IPS-18a (cell line): ENCODE results near the gene RBPJ.

Experiments
- H3K27ac ChIP-seq: one replicate; pipeline ENCODE4 v1.5.1; 2013; ENCODE audit warnings: low read length
- H3K27me3 ChIP-seq: one replicate; pipeline ENCODE4 v1.6.1; 2013; ENCODE audit warnings: mild to moderate bottlenecking, low read length; ENCODE audit not compliant: control insufficient read depth, insufficient read depth
- H3K36me3 ChIP-seq: one replicate; pipeline ENCODE4 v1.6.1; 2013; ENCODE audit warnings: low read depth, low read length; ENCODE audit not compliant: control insufficient read depth
- H3K4me1 ChIP-seq: one replicate; pipeline ENCODE4 v1.6.1; 2013; ENCODE audit warnings: low read depth, low read length; ENCODE audit not compliant: control insufficient read depth
- H3K4me3 ChIP-seq: one replicate; pipeline ENCODE4 v1.5.1; 2013; ENCODE audit warnings: low read length
- H3K9ac ChIP-seq: one replicate; pipeline ENCODE4 v1.6.1; 2013; ENCODE audit warnings: mild to moderate bottlenecking, low read length, moderate library complexity
- H3K9me3 ChIP-seq: one replicate; pipeline ENCODE4 v1.6.1; 2013; ENCODE audit warnings: low read depth, low read length; ENCODE audit not compliant: control insufficient read depth

RBPJ gene

GRCh38 chr4:26410385-26411293, 89.8 kb downstream of the RBPJ start:
- Histone ChIP-seq H3K9me3 (peaks cover 9% of the 10 kb centered on the region), H3K9ac (no peak overlapping the region), H3K27ac (no peak overlapping the region), H3K36me3 (peaks cover 26% of the 10 kb centered on the region), H3K27me3 (no peaks in the 10 kb centered on the region), H3K4me1 (peaks cover 11% of the 10 kb centered on the region), H3K4me3 (no peak overlapping the region)

- H3K4me3 ChIP-seq: no peak overlapping the region
- H3K27me3 ChIP-seq: no peaks in the 10 kb centered on the region
- H3K9ac ChIP-seq: no peak overlapping the region
- H3K36me3 ChIP-seq: peaks cover 22% of the 10 kb centered on the region
- H3K4me1 ChIP-seq: peaks cover 5% of the 10 kb centered on the region
- H3K9me3 ChIP-seq: no peaks in the 10 kb centered on the region
- no peak overlapping the region for H3K27ac ChIP-seq
Observed at GRCh38 chr4:26412381-26413372, 91.9 kb downstream of the RBPJ start.

- H3K9me3 ChIP-seq: no peaks in the 10 kb centered on the region
- H3K4me3 ChIP-seq: no peak overlapping the region
- H3K36me3 ChIP-seq: peaks cover 22% of the 10 kb centered on the region
- no peak overlapping the region for H3K27ac ChIP-seq
- H3K9ac ChIP-seq: no peak overlapping the region
- no peaks in the 10 kb centered on the region for H3K27me3 ChIP-seq
- peaks cover 5% of the 10 kb centered on the region for H3K4me1 ChIP-seq
Observed at GRCh38 chr4:26413582-26413981, 92.8 kb downstream of the RBPJ start.

- Histone ChIP-seq H3K9ac (no peak overlapping the region), H3K4me1 (peaks cover 24% of the 10 kb centered on the region), H3K9me3 (no peaks in the 10 kb centered on the region), H3K27me3 (no peaks in the 10 kb centered on the region), H3K27ac (no peak overlapping the region), H3K36me3 (peaks cover 22% of the 10 kb centered on the region), H3K4me3 (no peak overlapping the region)
Observed at GRCh38 chr4:26418107-26418506, 97.3 kb downstream of the RBPJ start.

- Histone ChIP-seq H3K27me3 (no peaks in the 10 kb centered on the region), H3K36me3 (peaks cover 20% of the 10 kb centered on the region), H3K27ac (no peak overlapping the region), H3K9me3 (no peaks in the 10 kb centered on the region), H3K9ac (no peak overlapping the region), H3K4me3 (no peak overlapping the region), H3K4me1 (peaks cover 29% of the 10 kb centered on the region)
Observed at GRCh38 chr4:26418850-26419249, 98.0 kb downstream of the RBPJ start.

GRCh38 chr4:26420438-26420837, 99.6 kb downstream of the RBPJ start:
- no peak overlapping the region for H3K27ac ChIP-seq
- H3K9me3 ChIP-seq: no peaks in the 10 kb centered on the region
- H3K4me3 ChIP-seq: no peak overlapping the region
- no peaks in the 10 kb centered on the region for H3K27me3 ChIP-seq
- H3K36me3 ChIP-seq: peaks cover 23% of the 10 kb centered on the region
- H3K9ac ChIP-seq: no peak overlapping the region
- H3K4me1 ChIP-seq: peaks cover 29% of the 10 kb centered on the region

GRCh38 chr4:26420913-26421312, 100.1 kb downstream of the RBPJ start:
- H3K4me1 ChIP-seq: peaks cover 29% of the 10 kb centered on the region
- no peak overlapping the region for H3K9ac ChIP-seq
- H3K36me3 ChIP-seq: peaks cover 23% of the 10 kb centered on the region
- H3K27ac ChIP-seq: no peak overlapping the region
- no peaks in the 10 kb centered on the region for H3K9me3 ChIP-seq
- no peak overlapping the region for H3K4me3 ChIP-seq
- H3K27me3 ChIP-seq: no peaks in the 10 kb centered on the region

GRCh38 chr4:26424153-26424552, 103.3 kb downstream of the RBPJ start:
- Histone ChIP-seq H3K9ac (no peak overlapping the region), H3K4me1 (peaks cover 29% of the 10 kb centered on the region), H3K27ac (no peak overlapping the region), H3K4me3 (no peak overlapping the region), H3K27me3 (no peaks in the 10 kb centered on the region), H3K9me3 (no peaks in the 10 kb centered on the region), H3K36me3 (peaks cover 39% of the 10 kb centered on the region)

GRCh38 chr4:26424838-26425237, 104.0 kb downstream of the RBPJ start:
- Histone ChIP-seq H3K27ac (no peak overlapping the region), H3K9me3 (no peaks in the 10 kb centered on the region), H3K27me3 (no peaks in the 10 kb centered on the region), H3K4me1 (peaks cover 29% of the 10 kb centered on the region), H3K36me3 (peaks cover 46% of the 10 kb centered on the region), H3K4me3 (no peak overlapping the region), H3K9ac (no peak overlapping the region)

GRCh38 chr4:26425953-26426352, 105.1 kb downstream of the RBPJ start:
- H3K36me3 ChIP-seq: peaks cover 57% of the 10 kb centered on the region
- H3K27ac ChIP-seq: no peak overlapping the region
- peaks cover 21% of the 10 kb centered on the region for H3K4me1 ChIP-seq
- H3K4me3 ChIP-seq: no peak overlapping the region
- H3K9me3 ChIP-seq: no peaks in the 10 kb centered on the region
- H3K27me3 ChIP-seq: no peaks in the 10 kb centered on the region
- H3K9ac ChIP-seq: no peak overlapping the region

GRCh38 chr4:26426892-26427291, 106.1 kb downstream of the RBPJ start:
- Histone ChIP-seq H3K4me3 (no peak overlapping the region), H3K9ac (no peak overlapping the region), H3K4me1 (peaks cover 16% of the 10 kb centered on the region), H3K36me3 (peaks cover 66% of the 10 kb centered on the region), H3K27ac (no peak overlapping the region), H3K27me3 (no peaks in the 10 kb centered on the region), H3K9me3 (no peaks in the 10 kb centered on the region)
